Smooth muscle cell of the brain vasculature (primary cell): ENCODE results near the gene SRPK2.
"Not testable (repeated sequence)": the region's sequence is repeated elsewhere in the genome, so short reads cannot be mapped to it uniquely, and the experiment has no call there.

Experiments
- DNase-seq: peaks from one replicate; pipeline ENCODE4 v3.0.0-alpha.2; 2012; ENCODE audit warnings: low read depth, low spot score

Gene SRPK2

DNA sequence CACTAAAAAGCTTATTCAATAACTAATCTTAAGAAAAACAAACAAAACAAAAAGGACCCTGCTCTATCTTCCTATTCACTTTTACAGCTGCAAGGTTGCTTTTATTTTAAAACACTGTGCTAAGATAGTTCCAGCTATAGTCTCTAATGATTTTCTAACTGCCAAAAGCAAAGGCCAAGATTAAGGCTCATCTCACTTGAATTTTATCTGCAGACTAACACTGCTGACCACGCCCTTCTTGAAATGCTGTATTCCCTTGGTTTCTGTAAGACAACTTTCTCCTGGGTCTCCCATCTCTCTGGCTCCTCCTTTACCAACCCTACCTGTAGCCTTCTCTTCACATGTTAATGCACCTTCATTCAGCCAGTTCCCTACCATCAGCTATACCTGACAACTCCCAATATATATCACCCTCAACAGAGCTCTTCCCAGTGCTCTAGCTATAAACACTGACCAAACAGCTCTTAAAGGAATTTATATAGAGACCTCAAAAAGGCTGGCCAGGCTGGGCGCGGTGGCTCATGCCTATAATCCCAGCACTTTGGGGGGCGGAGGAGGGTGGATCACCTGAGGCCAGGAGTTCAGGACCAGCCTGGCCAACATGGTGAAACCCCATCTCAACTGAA lies 11.7 kb downstream of the SRPK2 start:
- no peak for DNase-seq

DNA sequence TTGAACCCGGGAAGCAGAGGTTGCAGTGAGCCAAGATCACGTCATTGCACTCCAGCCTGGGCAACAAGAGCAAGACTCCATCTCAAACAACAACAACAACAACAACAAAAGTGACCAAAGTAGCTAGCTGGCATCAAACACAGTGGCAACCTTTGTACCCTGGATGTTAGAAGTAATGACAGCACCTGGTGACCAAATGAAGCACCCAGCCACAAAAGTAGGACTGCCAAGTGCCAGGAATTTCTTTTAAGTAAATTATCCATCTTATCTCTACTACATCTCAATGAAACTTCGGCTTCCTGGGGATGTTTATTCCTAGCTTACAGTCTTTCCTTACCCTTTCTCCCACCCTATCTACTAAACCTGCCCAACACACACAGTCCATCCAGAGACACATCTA lies 18.8 kb downstream of the SRPK2 start:
- no peak for DNase-seq

DNA sequence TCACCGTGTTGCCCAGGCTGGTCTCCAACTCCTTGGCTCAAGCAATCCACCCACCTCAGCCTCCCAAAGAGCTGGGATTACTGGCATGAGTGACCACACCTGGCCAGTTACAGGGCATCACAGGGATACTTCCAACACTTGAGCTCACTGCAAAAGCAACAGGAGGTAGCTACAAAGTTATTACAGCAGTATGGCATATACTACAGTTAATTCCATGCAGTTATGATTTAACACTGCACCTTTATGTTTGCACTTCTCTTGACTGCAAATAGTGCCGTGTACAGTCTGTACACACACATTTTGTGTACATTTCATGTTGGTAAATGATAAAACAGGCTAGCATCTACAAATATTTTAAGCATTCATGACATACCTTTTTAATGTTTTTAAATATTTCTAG lies 21.3 kb downstream of the SRPK2 start:
- DNase-seq: no peak

DNA sequence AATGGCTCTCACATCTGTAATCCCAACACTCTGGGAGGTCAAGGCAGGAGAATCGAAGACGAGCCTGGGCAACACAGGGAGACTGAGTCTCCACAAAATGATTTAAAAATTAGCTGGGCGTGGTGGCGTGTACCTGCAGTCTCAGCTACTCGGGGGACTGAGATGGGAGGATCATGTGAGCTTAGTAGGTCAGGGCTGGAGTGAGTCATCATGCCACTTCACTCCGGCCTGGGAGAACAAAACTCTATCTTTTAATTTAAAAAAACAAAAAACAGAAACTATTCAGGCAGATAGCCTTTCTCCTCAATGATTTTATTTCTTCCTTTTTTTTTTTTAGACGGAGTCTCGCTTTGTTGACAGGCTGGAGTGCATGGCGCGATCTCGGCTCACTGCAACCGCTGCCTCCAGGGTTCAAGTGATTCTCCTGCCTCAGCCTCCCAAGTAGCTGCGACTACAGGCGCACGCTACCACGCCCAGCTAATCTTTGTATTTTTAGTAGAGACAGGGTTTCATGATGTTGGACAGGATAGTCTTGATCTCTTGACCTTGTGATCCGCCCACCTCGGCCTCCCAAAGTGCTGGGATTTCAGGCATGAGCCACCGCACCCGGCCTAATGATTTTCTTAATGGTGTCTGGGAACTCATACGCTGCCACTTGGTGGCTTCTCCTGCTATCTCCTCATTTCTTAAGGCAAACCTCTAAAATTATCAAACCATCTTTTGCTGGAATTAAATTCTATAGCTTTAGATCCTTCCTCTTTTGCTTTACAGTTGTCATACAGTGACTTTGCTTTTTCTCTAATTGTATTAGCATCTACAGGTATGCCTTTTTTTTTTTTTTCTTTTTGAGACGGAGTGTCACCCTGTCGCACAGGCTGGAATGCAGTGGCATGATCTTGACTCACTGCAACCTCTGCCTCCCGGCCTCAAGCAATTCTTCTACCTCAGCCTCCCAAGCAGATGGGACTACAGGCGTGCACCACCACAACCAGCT lies 22.9 kb downstream of the SRPK2 start:
- no peak for DNase-seq

DNA sequence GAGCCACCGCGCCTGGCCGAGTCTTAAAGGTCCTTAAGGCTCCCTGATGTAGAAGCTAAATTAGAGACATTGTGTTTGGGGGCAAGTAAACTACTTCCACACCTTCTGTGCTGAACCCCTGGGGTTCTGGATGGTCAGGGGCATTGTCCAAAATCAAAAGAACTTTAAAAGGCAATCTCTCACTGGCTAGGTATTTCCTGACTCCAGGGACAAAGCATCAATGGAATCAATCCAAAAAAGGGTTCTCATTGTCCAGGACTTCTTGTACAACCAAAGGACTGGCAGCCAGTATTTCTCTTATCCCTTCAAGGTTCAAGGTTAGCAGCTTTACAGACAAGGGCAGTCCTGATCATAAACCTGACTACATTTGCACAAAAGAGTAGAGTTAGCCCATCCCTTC lies 24.0 kb downstream of the SRPK2 start:
- DNase-seq: no peak

DNA sequence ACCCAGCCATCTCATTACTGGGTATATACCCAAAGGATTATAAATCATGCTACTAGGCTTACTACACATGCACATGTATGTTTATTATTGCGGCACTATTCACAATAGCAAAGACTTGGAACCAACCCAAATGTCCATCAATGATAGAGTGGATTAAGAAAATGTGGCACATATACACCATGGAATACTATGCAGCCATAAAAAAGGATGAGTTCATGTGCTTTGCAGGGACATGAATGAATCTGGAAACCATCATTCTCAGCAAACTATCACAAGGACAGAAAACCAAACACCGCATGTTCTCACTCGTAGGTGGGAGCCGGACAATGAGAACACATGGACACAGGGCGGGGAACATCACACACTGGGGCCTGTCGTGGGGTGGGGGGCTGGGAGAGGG lies 25.1 kb downstream of the SRPK2 start:
- DNase-seq: not testable (repeated sequence)

DNA sequence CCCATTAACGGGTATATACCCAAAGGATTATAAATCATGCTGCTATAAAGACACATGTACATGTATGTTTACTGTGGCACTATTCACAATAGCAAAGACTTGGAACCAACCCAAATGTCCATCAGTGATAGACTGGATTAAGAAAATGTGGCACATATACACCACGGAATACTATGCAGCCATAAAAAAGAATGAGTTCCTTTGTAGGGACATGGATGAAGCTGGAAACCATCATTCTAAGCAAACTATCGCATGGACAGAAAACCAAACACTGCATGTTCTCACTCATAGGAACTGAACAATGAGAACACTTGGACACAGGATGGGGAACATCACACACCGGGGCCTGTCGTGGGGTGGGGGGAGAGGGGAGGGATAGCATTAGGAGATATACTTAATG lies 26.0 kb downstream of the SRPK2 start:
- DNase-seq: not testable (repeated sequence)

DNA sequence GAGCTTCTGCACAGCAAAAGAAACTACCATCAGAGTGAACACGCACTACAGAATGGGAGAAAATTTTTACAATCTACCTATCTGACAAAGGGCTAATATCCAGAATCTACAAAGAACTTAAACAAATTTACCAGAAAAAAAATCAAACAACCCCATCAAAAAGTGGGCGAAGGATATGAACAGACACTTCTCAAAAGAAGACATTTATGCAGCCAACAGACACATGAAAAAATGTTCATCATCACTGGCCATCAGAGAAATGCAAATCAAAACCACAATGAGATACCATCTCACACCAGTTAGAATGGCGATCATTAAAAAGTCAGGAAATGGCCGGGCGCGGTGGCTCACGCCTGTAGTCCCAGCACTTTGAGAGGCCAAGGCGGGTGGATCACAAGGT lies 26.7 kb downstream of the SRPK2 start:
- DNase-seq: not testable (repeated sequence)

DNA sequence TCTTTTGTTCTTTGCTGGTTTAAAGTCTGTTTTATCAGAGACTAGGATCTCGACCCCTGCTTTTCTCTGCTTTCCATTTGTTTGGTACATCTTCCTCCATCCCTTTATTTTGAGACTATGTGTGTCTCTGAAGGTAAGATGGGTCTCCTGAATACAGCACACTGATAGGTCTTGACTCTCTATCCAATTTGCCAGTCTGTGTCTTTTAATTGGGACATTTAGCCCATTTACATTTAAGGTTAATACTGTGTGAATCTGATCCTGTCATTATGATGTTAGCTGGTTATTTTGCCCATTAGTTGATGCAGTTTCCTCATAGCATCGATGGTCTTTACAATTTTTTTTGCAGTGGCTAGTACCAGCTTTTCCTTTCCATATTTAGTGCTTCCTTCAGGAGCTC lies 28.6 kb downstream of the SRPK2 start:
- not testable (repeated sequence) for DNase-seq

DNA sequence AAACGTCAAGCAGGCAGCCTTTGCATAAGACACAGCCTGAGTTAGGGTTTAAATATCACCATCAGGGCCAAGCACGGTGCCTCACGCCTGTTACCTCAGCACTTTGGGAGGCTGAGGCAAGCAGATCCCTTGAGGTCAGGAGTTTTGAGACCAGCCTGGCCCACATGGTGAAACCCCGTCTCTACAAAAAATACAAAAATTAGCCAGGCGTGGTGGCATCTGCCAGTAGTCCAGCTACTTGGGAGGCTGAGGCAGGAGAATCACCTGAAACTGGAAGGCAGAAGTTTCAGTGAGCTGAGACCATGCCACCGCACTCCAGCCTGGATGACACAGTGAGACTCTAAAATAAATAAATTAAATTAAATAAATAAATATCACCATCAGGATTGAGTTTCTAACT lies 33.0 kb downstream of the SRPK2 start:
- no peak for DNase-seq

DNA sequence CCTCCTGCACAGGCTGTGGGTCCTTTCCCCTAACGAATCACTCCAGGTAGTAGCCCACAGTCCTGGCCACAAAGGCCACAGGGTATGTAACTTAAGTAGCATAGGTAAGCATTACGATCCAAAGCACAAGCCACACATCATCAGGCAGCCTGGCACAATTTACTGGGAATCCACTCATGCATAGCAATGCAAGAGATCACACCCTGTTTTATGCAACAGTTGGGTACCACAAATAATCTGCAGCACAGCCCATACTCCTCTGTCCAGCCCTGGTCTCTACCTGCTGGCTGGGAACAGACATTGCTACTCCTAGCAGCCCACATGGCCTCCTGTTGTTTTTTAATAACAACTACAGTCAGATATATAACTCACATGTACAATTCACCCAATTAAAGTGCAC lies 34.3 kb downstream of the SRPK2 start:
- DNase-seq: no peak

DNA sequence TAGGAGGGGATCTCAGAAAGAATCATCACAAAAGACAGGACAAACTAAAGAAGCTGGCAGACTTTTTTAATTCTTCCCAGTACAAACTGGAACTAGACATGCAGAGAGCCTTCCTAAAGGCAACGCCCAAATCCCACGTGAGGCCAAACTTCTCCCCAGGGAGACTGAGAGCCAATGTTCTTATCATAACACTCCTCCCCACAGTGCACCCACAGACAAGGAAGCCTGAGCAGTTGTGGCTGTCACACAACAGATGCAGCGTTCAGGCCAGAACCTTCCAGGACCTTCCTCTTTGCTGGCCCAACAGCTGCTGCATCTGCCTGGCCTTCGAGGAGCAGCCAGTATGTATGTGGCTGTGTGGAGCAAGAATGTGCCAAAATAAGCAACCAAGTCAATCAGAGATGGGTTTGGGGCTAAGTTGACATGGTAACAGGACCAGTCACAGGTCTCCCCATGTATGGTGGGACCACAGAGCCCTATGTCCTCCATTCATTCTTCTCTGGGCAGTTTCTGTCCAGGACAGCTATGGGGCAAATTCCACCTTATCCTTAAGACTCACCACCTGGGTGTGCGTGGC lies 34.9 kb downstream of the SRPK2 start:
- DNase-seq: peak; percentile 53

DNA sequence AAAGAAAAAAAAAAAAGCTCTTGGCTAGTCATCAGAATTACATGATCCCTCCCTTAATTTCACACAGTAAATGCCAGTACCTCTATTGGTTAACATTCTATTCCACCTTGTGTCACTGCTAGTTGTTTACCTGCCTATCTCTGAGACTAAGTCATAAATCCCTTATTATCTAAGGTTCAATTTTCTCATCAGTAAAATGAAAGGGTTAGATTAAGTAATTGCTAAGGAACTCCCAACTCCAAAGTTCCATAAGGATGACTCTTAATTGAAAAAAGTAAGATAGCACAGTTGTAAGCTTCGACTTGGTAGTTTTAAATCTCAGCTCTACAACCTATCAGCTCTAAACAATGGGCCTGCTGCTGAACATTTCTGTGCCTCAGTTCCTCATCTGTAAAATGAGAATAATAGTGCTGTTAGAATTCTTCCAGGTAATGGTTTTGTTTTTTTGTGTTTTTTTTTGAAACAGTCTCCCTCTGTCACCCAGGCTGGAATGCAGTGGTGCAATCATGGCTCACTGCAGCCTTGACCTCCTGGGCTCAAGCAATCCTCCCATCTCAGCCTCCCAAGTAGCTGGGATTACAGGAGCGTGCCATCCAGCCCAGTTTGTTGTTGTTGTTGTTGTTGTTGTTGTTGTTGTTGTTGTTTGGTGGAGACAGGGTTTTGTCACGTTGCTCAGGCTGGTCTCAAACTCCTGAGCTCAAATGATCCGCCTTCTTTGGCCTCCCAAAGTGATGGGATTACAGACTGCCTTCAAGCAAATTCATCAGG lies 35.6 kb downstream of the SRPK2 start:
- DNase-seq: no peak

DNA sequence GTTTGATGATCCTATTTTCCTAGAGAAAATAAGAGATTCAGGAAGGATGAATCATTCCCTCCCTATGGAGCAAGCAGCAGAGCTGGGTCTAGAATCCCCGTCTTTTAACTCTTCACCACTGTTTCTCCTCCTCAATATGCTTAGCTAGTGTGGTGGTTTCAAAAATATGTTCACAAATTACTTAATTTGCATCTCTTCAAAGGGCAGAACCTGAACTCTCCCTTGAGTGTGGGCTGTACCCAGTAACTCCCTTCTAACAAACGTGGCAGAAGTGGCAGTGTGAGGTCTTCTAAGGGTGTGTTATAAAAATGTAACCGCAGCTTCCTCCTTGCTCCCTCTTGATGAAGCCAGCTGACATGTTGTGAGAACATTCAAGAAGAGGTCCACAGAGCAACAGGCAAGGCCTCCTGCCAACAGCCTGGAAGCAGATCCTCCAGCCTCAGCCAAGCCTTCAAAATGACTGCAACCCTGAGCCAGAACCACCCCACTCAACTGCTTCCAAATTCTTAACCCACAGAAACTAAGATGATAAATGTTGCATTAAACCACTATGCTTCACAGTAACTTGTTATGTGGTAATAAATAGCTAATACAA lies 36.6 kb downstream of the SRPK2 start:
- DNase-seq: peak; percentile 74

DNA sequence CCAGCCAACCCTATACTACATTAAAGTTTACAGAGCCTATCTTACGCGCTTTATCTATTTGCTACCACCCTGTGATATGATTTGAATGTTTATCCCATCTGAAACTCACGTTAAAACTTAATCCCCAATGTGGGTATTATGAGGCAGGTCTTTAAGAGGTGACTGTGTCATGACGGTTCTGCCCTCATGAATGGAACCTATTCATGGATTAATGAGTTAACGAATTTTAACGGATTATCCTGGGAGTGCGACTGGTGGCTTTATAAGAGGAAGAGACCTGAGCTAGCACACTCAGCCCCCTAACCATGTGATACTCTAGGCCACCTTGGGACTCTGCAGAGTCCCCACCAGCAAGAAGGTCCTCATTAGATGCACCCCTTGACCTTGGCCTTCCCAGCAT lies 37.8 kb downstream of the SRPK2 start:
- DNase-seq: no peak

DNA sequence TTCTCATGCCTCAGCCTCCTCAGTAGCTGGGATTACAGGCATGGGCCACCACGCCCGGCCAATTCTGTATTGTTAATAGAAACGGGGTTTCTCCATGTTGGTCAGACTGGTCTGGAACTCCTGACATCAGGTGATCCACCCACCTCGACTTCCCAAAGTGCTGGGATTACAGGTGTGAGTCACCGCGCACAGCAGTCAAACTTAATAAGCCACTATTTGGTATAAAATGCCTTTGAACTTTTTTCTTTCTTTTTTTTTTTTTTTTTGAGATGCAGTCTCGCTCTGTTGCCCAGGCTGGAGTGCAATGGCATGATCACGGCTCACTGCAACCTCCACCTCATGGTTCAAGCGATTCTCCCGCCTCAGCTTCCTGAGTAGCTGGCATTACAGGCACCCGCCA lies 40.5 kb downstream of the SRPK2 start:
- DNase-seq: not testable (repeated sequence)

DNA sequence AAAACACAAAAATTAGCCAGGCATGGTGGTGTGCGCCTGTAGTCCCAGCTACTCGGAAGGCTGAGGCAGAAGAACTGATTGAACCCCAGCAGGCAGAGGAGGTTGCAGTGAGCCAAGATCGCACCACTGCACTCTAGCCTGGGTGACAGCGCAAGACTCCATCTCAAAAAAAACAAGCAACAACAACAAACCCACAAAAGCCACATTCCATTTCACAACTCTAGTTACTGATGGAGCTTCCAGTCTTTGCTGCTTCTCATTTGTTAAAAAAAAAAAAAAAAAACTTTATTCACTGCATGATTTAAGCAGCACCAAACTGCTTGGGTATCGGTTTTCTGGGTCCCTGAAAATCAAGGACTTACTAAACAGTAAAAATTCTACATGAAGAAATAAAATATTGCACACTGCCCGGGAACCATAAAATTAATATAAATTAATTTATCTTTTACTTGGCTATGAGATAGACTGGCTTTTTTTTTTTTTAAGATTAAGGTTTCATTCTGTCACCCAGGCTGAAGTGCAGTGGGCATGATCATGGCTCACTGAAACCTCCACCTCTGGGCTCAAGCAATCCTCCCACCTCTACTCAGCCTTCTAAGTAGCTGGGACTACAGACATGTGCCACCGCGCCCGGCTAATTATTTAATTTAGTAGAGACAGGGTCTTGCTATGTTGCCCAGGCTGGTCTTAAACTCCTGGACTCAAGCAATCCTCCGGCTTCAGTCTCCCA lies 42.0 kb downstream of the SRPK2 start:
- no peak for DNase-seq

DNA sequence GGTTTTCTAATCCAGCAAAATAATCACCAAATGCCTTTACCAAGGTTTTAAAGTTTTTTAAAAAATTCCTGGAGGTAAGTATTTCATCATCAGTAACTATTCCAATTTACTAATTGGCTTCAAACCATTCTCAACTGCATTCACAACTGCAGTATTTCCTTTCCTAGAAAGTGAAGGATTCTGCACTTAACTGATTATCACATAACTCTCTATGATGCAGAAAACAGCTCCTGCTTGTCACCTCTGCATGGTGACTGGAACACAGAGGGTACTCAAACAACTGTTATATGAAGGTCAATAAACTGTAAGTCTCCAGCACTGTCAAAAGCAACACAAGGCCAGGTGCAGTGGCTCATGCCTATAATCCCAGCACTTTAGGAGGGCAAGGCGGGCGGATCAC lies 42.6 kb downstream of the SRPK2 start:
- DNase-seq: no peak

DNA sequence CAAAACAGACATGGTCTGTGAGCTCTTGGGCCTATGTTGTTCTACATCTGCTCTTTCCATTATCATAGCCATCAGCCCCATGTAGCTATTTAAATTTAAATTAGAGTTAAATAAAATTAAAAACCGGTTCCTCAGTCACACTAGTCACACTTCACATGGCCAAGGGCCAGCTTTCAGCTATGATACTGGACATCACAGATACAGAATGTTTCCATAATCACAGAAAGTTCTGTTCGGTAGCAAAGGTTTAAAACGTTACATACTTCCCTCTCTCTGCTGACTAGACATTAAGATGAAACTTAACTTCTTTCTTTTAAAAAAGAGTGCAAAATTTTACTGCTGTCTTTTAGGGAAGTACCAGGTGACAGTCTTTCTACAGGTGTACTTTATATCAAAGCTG lies 43.0 kb downstream of the SRPK2 start:
- DNase-seq: no peak

DNA sequence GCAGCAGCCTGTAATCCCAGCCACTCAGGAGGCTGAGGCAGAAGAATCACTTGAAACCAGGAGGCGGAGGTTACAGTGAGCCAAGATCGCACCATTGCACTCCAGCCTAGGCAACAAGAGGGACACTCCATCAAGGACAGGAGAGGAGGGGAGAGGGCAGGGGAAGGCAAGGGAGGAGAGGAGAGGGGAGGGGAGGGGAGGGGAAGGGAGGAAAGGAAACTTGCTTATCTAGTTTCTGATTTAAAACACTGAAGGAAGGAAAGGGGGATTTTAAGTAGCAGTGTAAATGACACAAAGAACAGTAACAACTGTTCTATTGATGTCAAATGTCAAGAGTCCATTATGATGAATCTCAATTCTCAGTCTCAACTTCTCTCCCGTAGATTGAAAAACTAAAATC lies 43.7 kb downstream of the SRPK2 start:
- no peak for DNase-seq
